ENCODE results near the gene SUMO3. TPM values are rescaled to one million over a fixed set of nuclear protein-coding genes. Genes with fewer than 3 reads are reported as not detected.

Gene SUMO3
- total RNA-seq, 1 donor from 2014 or later = 49.4 TPM

DNA sequence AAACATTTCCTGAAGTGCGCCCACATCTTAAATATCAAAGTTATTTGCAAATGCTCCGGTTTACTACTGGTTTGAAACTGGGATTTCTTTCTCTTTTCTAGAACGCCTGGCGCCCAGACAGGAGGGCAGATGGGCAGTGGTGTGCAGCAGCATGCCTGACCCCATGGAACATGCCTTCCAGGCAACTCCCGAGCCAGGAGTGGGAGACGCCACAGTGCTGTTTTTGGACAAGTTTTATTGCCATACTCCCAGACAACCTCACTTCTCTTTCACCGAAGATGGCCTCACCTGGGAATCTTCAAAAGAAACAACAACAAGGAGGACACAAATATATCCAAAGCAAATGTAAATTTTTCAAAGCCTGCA lies 37.7 kb downstream of the SUMO3 start:
- DNase-seq (ENCODE audit: low spot score) = no peak

GRCh38 chr21:44779417-44780136 lies 38.3 kb downstream of the SUMO3 start:
- no peak for DNase-seq (ENCODE audit: low spot score)

GRCh38 chr21:44778983-44779382 lies 38.9 kb downstream of the SUMO3 start:
- DNase-seq (ENCODE audit: low spot score) = no peak

DNA sequence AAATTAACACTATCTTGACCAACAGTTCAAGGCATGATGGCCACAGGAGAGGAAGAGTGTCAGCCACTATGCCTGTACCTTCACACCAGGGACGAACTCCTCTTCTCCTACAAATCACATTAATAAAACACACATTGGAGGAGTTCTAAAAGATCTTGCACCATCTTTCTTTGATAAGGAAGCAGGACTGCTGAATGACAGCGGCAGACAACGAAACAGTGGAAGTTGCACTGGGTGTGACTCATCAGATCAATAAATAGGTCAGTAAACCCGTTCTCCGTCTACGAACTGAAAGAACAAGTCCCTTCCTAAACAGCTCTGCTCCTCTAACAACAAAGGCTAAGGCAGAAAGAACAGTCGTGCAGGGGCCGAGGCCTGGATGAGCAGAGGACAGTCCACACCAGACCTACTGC lies 39.4 kb downstream of the SUMO3 start:
- DNase-seq (ENCODE audit: low spot score) = no peak

DNA sequence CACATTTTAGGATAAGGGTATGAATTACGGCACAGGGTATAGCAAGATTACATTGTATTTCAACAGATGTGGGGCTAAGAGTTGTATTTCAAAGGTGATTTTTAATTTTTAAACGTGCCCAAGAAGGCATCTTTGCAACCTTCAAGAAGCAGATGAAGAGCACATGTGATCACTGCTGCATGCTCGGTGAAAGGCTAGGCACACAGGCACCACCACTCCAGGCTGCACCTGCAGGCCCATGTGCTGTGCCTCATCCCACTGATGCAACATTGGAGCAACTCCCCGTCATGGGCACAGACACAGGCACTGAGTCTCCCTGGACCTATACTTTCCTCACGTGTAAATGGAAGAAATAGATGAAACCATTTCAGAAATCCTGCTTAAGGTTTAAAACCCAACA lies 39.8 kb downstream of the SUMO3 start:
- DNase-seq (ENCODE audit: low spot score) = no peak

DNA sequence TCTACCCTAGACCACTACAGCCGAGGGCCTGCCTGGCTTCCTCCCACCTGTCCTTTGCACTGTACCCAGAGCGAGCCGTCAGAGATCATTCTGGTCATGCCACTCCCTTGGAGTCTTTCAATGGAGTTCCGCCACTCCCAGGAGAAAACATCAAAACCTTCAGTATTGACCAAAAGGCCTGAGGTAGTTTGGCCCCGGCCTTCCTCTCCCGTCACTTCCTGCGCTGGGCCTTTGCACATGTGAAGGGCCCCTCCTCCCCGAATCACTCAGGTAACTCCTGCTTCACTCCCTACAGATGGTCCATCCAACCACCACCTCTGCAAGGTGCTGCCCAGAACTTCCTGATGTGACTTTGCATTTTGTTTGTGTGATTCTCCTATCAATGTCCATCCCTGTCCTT lies 42.9 kb downstream of the SUMO3 start:
- DNase-seq (ENCODE audit: low spot score) = no peak

DNA sequence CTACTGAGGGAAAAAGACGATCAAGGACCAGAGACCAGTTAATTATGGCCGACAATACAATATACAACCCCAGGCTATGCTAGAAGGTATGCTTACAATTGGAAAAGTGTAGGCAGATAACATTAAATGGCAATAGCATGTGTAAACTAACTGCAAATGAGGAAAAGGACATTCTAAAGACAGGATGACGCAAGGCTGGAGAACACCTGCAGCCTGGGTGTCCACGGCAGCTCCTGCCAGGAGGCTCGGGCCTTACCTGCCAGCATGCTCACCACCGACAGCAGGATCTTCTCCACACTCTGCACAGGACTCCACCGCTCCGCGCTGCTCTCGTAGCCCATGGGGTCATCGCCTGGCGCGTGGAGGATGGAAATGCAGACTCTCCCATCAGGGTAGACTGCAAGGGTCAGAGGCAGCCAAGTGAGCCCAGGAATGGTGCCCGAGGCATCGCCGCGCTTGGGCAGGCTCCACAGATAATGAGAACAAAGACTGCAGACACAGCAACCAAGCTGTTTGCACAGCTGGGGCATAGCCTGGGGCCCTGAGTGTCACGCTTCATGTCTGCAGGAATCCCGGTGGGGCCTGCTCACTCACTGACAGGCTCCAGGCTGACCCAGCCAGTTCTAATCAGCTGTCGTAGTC lies 44.5 kb downstream of the SUMO3 start:
- DNase-seq (ENCODE audit: low spot score) = no peak

DNA sequence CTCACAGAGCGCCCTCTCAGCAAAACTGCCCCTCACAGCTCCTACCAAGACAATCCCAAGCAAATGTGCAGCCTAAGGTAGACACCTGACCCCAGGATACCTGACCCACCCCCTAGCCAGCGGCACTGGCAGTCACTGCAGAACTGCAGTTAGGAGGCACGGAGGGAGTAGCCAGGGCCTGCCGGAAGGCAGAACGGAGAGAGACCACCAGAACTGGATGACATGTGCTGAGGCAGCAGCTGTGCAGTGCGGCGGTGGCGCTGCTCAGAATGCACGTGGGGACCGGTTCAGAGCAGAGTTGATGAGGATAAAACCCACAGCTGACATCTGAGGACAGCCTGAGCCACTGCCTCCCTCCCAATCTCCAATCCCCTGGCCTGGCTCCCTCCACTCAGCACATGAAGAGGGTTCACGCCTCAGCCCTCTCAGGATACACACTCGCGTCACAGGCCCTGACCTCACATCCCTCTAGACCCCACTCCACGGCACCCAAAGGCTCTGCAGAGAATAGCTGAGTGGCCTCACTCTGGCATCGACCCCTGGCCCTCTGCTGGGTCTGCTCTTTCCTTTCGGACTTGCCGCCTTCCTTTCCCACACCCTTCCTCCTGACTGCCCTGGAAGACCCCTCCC lies 45.9 kb downstream of the SUMO3 start:
- no peak for DNase-seq (ENCODE audit: low spot score)

GRCh38 chr21:44767834-44768831 lies 49.7 kb downstream of the SUMO3 start:
- DNase-seq (ENCODE audit: low spot score) = no peak

GRCh38 chr21:44766818-44767354 lies 51.0 kb downstream of the SUMO3 start:
- DNase-seq (ENCODE audit: low spot score) = no peak

DNA sequence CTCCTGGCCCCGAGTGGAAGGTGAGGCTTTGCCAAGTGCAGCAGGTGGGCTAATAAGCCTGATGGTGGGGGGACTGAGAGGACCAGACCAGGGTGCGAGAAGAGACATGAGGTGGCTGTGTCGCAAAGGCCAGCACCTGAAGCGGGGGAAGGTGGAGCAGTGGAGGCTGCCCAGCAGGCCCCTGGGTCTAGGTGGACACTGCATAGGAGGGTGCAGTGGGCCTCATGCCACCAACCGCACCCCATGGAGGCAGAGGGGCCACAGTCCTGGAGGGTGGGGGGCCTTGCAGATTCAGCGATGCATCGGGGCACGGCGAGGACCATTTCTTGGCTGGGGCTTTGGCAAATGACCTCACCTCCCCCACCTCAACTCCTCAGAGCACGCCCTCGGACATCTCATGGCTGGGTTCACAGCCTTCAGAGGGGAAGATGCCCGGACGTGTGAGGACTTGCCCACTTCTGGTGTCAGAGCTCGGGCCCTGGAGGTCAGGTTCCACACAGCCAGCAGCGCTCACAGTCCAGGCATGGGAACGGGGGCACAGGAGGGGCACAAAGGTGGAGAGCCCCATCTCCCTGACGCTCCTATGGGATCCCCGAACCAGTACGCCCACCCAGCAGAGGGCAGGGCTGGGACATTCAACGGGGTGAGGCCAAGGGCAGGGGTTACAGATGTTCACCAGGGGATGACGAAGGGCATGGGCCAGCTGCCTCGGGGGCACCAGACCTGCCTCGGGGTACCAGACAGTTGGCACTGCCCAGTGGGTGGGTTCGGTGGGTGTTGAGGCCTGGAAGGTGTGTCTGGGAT lies 51.6 kb downstream of the SUMO3 start:
- DNase-seq (ENCODE audit: low spot score) = no peak

DNA sequence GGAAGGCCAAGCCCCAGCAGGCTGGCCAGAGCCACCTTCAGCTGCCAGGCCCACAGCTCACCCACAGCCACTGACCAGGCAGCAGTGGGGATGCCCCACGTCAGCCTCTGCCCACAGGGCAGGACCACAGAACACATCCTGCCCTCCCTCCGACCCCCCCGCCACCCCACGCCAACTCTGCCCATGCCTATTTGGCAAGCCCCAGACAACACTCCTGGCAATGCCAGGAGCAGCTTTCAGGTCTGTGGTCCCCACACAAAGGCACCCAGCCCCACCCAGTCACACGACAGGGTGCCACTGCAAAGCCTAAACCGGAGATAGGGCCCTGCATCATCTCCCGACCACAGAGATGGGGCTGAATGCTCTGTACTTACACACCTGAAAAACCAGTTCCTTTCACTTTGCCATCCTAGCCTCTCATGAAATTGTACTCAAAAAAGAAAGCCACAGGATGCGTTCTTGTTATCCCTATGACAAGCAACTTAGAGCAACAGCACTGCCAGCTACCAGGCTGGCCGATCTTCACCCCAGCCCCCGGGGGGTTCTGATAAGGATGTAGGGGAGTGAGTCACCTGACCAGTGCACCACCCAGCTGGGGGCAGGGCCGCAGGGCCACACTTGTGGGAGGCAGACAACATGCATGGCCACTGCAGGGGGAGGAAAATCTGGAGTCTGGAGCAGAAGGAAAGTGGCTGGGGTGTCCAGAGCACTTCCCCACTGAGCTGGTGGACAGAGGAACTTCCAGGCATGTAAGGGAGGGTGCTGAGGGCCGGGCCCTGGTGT lies 52.4 kb downstream of the SUMO3 start:
- DNase-seq (ENCODE audit: low spot score) = peak; percentile 13

DNA sequence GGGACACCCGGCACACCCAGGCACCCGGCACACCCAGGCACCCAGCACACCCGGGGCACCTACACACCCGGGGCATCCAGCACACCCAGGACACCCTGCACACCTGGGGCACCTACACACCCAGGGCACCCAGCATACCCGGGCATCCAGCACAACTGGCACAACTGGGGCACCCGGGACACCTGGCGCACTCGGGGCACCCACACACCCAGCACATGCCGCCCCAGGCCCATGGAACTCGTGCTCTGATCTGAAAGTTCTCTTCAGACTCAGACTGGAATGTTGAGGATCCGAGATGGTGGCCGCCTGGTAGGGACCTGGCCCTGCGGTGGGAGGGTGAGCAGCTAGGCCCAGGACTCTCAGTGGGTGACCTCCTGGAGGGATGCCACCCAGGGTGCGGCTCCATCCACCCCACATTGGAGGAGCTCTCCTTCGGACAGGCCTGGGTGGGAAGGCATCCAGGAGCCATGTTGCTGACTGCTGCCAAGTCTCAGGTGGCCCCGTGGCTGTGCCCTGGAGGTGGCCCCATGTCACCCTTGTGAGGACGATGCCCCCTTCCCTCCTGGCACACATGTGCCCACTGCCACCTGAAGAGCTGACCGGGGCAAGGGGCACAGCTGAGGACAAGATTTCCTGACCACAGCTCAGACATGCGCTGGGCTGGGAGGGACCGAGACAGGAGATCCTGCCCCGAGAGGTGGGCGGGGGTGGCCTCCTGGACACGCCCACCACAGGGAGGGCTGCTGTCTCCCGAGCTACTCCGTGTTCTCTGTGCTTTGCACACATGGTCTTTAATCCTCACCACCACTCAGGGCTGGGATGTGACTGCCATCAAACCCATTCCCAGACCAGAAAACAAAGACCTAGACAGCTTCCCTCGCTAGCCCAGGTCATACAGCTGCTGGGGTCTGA lies 53.3 kb downstream of the SUMO3 start:
- DNase-seq (ENCODE audit: low spot score) = no peak

DNA sequence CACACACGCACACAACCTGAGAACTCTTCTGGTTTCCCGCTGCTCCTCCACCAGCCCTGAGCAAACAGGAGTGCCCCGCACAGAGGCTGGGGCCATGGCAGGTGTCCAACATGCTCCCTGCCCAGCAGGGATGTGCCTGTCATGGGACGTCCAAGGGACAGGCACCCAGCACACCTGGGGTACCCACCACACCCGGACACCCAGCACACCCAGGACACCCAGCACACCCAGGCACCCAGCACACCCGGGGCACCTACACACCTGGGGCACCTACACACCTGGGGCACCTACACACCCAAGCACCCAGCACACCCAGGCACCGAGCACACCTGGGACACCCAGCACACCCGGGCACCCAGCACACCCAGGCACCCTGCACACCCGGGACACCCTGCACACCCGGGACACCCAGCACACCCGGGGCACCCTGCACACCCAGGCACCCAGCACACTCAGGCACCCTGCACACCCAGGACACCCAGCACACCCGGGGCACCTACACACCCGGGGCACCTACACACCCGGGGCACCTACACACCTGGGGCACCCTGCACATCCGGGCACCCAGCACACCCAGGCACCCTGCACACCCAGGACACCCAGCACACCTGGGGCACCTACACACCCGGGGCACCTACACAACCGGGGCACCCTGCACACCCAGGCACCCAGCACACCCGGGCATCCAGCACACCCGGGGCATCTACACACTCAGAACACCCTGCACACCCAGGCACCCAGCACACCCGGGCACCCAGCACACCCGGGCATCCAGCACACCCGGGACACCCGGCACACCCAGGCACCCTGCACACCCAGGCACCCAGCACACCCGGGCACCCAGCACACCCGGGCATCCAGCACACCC lies 54.2 kb downstream of the SUMO3 start:
- no peak for DNase-seq (ENCODE audit: low spot score)

DNA sequence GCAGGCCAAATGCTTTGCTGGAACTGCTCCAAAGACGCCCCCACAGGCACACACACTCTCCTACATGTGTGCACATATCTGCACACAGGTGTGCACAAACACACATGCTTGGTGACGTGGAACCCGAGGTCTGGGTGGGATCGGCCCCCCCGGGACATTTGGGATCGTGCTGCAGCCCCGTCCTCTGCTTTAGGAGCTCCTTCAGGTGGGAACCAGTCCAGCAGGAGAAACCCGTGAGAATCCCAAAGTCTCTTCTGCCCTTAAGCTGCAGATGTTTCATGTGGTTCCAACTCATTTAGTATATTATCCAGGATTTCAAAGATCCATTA lies 54.8 kb downstream of the SUMO3 start:
- DNase-seq (ENCODE audit: low spot score) = no peak

DNA sequence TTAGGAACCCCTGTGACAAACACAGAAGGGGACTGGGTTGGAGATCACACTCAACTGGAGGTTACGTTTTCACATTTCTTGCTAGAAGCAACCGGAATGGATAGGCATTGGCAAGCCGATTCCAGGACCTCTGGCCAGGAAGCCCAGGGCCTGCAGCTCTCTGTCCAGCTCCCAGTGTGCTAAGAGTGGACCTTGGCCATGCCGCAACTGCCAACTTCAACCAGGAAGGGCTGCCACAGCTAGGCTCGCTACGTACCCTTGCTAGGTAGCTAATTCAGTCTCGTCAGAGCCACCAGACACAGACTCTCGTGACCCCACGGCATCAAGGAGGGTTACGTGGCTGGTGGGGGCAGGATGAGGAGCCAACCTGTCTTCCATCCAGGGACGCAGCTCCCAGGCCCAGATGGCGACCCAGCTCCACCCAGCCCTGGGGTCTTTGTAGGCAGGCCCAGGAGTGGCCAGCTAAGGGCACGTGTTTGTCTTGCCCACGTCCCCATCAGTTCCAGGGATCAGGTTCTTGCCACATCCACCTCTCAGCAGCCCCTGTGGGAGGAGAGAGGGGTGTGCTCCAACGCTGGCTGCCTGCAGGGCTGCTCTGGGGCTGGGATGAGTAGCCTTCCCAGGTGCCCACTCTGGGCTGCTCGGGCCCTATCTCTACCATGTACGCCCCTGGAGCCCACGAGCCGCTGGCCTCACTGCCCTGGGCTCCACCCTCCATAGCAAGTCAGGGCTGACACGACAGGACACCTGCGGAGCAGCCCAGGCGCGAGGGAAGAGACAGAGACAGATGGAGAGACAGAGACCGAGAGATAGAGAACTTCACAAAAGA lies 55.4 kb downstream of the SUMO3 start:
- no peak for DNase-seq (ENCODE audit: low spot score)

- no peak for DNase-seq (ENCODE audit: low spot score)
These were observed 56.1 kb downstream of the SUMO3 start for GRCh38 chr21:44761747-44762208.

All from umbilical cord (tissue), 2 donors.